Measurements from ENCODE around the gene CMSS1.

- TF ChIP-seq CTCF (IDR thresholded peaks at IDR 0.05; ENCODE audit: insufficient read depth, low read length) (no peak), REST (IDR thresholded peaks at IDR 0.05; ENCODE audit: insufficient replicate concordance, low read depth) (no peak)
Measured at GRCh38 chr3:100033184-100033583, 215.5 kb downstream of the CMSS1 start.
